ENCODE measurements around the gene C16orf74.

The C16orf74 gene

GRCh38 chr16:85774811-85775210 lies 23.9 kb upstream of the C16orf74 start:
- no peak for DNase-seq (ENCODE audit: low read depth, low spot score)

DNA sequence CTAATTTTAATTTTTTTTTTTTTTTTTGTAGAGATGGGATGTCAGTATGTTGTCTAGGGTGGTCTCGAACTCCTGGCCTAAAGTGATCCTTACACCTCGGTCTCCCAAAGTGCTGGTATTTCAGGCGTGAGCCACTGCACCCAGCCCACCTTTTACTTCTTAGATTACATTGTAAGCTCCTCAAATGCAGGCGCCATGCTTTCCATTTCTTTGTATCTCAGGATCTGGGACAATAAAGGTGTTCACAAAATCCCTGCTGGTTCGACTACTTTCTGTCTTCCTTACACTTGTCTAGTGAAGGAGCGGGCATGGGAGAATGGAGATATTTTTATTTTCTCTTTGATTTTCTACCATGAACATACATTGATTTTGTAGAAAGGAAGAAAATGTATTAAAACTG lies 23.2 kb upstream of the C16orf74 start:
- no peak for DNase-seq (ENCODE audit: low read depth, low spot score)

GRCh38 chr16:85773044-85773443 lies 22.1 kb upstream of the C16orf74 start:
- DNase-seq (ENCODE audit: low read depth, low spot score): no peak

DNA sequence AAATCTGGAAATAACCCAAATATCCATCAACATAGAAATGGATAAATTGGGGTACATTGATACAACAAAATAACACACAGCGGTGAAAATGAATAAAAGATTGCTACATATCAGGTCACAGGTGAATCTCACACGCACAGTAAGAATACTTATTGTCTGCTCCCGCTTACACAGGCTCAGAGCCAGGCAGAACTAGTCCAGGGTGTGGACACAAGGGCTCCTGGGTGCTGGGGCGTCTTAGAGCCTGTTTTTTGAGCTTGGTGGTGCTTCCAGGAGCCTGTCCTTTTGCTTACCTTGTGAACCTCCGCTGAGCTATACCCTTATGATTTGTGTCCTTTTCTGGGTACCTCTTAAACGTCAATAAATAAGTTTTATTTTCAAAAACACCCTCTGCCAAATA lies 19.8 kb upstream of the C16orf74 start:
- no peak for DNase-seq (ENCODE audit: low read depth, low spot score)

DNA sequence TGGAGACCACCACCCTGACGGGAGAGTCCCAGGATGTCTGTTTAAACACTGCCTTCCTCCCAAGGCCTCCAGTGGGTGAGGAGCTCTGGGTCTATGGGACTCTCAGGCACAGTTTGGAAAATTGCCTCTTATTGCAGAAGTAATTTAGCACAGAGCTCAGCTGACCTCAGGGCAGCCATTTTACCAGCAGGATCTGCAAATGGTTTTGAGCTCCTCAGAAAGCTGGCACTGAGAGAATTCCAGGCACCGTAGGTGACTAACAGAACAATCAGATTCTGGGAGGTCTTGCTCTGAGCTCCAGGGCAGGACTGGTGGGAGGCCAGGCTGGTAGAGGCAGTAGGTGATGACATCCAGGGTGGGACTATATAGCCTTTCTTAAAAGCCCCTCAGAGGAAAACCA lies 17.3 kb upstream of the C16orf74 start:
- DNase-seq (ENCODE audit: low read depth, low spot score): no peak

DNA sequence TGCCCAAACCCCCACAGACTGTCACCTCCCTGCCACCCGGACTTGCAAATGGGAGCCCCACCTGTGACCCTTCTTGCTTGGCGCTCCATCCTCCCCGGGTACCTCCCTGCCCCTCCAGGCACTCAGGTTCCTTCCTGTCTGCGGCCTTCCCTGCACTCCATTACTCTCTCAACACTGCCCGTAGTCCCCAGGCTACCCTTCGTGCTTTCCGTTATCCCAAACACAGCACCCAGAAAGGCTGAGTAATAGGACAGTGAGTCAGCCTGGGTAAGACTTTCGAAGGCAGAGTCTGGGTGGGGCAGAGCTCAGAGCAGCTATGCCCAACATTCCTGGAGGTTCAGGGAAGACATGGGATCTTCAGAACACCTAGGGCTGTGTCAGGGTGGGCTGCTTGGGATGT lies 16.6 kb upstream of the C16orf74 start:
- DNase-seq (ENCODE audit: low read depth, low spot score): peak; percentile 89

GRCh38 chr16:85765767-85766166 lies 14.9 kb upstream of the C16orf74 start:
- no peak for DNase-seq (ENCODE audit: low read depth, low spot score)

DNA sequence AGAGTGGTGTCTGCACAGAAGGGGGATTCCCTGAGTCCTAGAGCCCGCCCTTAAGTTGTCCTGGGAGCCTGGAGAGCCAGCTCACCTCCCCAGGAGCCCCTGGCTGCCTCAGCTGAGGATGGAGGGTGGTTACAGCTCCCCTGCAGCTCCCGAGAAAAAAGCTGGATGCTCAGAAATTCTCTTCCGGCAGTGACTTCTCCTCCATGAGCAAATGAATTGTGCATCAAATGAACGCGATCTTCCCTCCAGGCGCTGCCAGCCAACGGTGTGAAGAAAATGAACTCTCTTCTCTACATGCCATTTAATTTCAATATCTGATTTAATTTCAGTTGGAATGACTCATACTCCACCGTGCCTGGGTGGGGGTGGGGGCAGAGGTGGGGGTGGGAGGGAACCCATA lies 14.3 kb upstream of the C16orf74 start:
- DNase-seq (ENCODE audit: low read depth, low spot score): no peak

DNA sequence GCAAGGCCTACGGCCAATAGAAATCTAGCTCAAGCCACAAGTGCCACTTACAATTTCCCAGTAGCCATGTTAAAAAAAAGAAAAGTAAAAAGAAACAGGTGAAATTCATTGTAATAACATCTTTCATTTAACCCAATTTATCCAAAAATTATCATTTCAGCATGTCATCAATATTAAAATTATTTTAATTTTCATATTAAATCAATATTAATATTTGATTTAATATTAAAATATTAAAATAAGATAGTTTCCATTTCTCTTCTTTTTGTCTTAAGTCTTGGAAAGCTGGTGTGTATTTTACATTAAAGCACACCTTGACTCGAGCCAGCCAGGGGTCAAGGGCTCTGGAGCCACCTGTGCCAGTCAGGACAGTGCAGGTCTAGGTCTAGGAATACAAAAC lies 12.7 kb upstream of the C16orf74 start:
- DNase-seq (ENCODE audit: low read depth, low spot score): no peak

DNA sequence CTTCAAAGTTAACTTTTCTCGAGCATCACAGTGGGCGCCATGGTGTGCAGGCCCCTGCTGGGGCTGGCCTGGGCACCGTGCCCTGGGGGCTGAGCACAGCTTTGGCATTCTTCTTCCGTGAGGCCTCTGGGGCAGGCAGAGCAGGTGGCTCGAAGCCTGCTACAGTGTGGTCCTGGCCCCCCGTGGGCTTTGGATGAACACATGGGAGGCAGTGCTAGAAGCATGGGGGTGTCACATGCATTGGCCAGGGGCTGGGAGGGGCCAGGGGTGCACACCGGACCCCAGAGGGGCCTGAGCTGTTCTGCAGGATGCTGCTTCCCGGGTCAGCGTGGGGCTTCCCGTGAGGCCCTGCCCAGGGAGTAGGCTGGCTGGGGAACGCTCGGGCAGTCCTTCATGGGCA lies 12.1 kb upstream of the C16orf74 start:
- peak; percentile 21 for DNase-seq (ENCODE audit: low read depth, low spot score)

DNA sequence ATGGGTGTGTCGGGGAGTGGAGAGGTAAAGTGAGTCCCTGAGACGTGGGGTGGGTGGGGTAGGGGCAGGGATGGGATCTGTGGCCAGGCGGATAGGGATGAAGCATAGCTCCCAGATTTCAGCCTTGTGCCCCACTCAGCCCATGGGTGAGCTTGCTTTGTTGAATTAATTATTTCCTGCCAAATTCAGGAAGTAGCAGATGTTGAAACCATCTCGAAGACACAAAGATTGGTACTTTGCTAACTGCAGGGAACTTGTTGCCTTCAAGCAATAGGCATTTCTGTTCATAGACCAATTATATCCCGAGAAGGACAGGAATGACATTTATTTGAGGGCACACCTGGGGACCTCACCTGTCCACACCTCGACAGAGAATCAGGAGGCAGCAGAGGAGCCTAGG lies 11.0 kb upstream of the C16orf74 start:
- no peak for DNase-seq (ENCODE audit: low read depth, low spot score)

- DNase-seq (ENCODE audit: low read depth, low spot score): no peak
Observed at GRCh38 chr16:85759631-85760419, 8.9 kb upstream of the C16orf74 start.

DNA sequence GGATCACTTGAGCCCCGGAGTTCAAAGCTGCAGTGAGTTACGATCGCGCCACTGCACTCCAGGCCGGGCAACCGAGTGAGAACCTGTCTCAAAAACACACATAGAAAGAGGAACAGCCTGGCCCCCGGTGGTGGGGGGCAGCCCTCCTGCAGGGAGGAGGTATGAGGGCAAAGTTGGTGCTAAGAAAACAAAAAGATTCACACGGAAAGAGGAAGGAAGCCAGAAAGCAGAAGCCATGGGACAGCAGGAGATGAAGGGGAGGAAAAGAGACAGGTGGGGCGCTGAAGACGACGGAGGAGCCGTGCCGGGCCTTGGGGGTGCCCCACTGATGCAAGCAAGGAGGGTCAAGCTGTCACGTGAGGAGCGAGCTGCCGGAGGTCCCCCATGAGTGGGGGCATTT lies 8.2 kb upstream of the C16orf74 start:
- DNase-seq (ENCODE audit: low read depth, low spot score): no peak

- peak; percentile 78 for DNase-seq (ENCODE audit: low read depth, low spot score)
Observed at GRCh38 chr16:85757341-85757822, 6.5 kb upstream of the C16orf74 start.

- DNase-seq (ENCODE audit: low read depth, low spot score): peak; percentile 51
Observed at GRCh38 chr16:85755929-85756768, 5.3 kb upstream of the C16orf74 start.

DNA sequence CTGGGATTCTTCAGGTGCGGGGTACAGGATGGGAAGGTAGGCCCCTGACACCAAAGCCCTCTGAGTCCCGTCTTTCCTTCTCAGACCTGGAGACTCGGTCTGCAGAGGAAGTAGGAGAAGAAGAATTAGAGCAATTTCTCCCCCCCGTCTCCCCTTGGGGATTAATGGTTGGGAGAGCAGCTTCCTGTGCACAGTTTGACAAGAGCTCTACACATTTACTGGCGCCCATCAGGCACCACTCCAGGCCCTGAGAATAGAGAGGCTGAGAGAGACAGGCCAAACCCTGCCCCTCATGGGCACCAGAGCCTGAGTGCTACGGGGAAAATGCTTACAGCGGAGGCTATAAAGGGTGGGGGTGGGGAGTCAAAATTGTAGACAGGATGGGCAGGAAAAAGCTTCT lies 3.5 kb upstream of the C16orf74 start:
- DNase-seq (ENCODE audit: low read depth, low spot score): no peak

DNA sequence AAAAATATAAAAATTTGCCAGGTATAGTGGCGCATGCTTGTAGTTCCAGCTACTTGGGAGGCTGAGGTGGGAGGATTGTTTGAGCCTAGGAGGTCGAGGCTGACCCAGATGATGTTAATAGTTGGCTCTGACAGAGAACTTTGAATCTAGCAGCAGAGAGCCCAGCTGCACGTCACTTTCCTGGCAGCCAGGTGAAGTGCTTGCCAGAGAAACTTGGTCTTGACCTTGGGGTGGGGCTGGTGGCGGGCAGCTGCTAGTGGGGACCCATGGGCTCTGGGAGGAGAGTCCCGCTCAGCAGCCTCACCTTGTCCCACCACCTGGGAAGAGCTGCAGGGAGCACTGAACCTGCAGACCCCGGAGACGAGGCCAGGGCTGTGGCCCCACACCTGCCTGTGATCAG lies 3.1 kb upstream of the C16orf74 start:
- DNase-seq (ENCODE audit: low read depth, low spot score): no peak

- DNase-seq (ENCODE audit: low read depth, low spot score): no peak
Observed at GRCh38 chr16:85753559-85753958, 2.7 kb upstream of the C16orf74 start.

DNA sequence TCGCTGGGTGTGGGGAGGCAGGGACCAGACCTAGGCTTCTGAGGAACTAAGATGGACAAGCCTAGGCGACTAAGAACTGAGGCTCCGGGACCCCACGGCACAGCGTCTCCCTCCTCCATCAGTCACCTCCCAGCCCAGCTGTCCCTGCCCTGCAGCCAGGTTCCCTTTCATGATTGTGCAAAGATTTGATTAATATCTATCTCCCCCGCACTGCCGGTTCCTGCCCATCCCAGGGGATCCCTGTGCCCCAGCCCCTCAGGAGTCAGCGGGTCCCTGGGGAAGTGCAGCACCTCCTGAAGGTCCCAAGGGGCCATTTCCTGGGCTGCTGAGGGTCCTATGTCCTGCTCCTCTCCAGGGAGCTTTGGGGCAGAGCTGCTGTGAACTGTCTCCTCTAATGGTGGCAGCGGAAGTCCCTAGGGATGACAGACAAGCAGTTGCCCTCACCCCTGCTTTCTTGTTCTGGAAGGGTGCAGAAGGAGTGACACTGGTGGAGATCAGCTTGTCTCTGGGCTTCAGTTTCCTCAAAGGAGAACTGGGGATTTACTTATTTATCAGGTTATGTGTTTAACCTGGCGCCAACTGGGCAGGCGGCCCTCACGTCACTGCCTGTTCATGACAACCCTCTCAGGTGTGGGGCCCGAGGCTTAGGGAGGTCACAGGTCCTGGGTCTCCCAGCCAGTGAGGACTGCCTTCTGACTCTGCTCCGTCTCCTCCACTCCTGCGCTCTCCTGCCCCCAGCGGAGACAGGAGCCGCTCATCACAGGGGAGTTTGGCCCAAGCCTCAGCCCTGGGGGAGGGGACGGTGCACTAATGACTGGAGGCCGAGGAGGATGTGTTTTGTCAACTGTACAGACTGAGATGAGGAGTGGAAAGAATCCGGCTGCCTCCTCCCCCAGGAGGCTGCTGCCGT lies 1.9 kb upstream of the C16orf74 start:
- DNase-seq (ENCODE audit: low read depth, low spot score): peak; percentile 48

DNA sequence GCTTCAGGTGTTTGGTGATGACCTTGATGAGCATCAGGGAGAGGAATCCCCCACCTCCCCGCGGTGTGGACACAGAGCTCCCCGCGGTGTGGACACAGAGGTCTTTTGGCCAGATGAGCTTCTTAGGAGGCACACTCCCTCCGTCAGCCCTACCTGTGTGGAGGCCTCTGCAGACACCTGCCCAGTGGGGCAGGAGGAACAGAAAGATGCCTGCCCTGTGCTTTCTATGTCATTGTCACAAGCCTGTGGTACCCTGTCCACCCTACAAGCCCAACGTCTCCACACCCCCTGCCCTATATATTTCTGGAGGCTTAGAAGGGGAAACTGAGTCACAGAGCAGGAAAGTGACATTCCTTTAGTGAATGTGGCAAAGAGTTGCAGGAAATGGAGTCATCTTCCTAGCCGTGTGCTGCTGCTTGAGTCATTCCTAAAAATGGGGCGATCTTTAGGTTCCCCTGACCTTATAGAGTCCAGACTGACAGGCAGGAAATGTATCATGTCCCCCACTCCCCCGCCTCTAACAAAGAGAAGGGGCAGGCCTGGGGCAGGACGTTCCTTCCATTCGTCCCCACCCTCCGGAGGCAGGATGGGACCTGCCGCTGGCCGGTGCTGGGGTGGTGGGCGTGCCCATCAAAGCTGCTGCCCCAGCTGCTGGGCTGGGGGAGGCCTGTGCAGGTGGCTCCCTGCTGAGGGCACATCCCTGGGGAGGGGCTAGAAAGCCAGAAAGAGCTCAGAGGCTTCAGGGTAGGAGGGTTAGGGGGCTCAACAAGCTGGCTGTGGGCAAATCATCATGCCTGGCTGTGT lies 1.0 kb upstream of the C16orf74 start:
- DNase-seq (ENCODE audit: low read depth, low spot score): no peak

Data from astrocyte of the hippocampus (primary cell).